Thyroid gland (tissue), 4 donors: ENCODE measurements around the gene SH3RF2. TPM values are rescaled to one million over a fixed set of nuclear protein-coding genes. Genes with fewer than 3 reads are reported as not detected.
"Not testable (repeated sequence)": the region's sequence is repeated elsewhere in the genome, so short reads cannot be mapped to it uniquely, and the experiment has no call there.

Source experiments
- DNase-seq, 2 donors: peaks; one replicate each; pipeline ENCODE4 v3.0.0-alpha.2; 2019
- H3K27ac ChIP-seq, 3 donors: fragments of 200-600 bp; sonication (generic); 1 replicate in 2 of 3; 2 replicates in 1 of 3; pipeline ENCODE4 v1.5.1; 2016 to 2019; ENCODE audit warnings: mild to moderate bottlenecking in 1 of 3, moderate library complexity in 1 of 3
- H3K27me3 ChIP-seq: fragments of 200-600 bp; sonication (generic); one replicate; pipeline ENCODE4 v1.5.1; 2019
- H3K36me3 ChIP-seq, 2 donors: fragments of 200-600 bp; sonication (generic); one replicate each; pipeline ENCODE4 v1.5.1; 2016 to 2019
- H3K4me1 ChIP-seq, 2 donors: fragments of 200-600 bp; sonication (generic); one replicate each; pipeline ENCODE4 v1.5.1; 2017 to 2019
- H3K4me3 ChIP-seq, 3 donors: fragments of 200-600 bp; sonication (generic); replicated peaks in 1 of 3; 1 replicate in 2 of 3; 2 replicates in 1 of 3; pipeline ENCODE4 v1.5.1; 2016; ENCODE audit warnings: mild to moderate bottlenecking in 1 of 3
- H3K9me3 ChIP-seq: fragments of 200-600 bp; sonication (generic); one replicate; pipeline ENCODE4 v1.5.1; 2017
- POLR2A ChIP-seq, 2 donors: fragments of 450-650 bp; IDR thresholded peaks; one replicate each; pipeline ENCODE4 v1.6.1; 2017; ENCODE audit warnings: antibody characterized with exemption in 2 of 2, mild to moderate bottlenecking in 2 of 2, moderate library complexity in 1 of 2
- WGBS, 2 donors: methylation state at CpG; one replicate each; pipeline ENCODE4 v1.1.5; 2017; 5-methylcytosine and 5-hydroxymethylcytosine counted together
- intact Hi-C: fragments of 100-400 bp; cut with DNase I; formaldehyde crosslinking; loops from one replicate; pipeline ENCODE4 v1.15.1; 2023
- total RNA-seq, 4 donors: library from RNA; depleted of rRNA; stranded (reverse); fragments of >200 nt; gene quantifications; one replicate each; pipeline ENCODE4 v1.2.3, GENCODE V29; 2016
- TF ChIP-seq, protein P1 (sequence below), 6 experiments: fragments of 200-600 bp in 3 of 6; fragments of 450-650 bp in 3 of 6; sonication (generic) in 3 of 6; IDR thresholded peaks; one replicate each; pipeline ENCODE4 v1.5.1; 2016 to 2019; ENCODE audit warnings: antibody characterized with exemption in 6 of 6, mild to moderate bottlenecking in 2 of 6, inconsistent platforms in 1 of 6, moderate library complexity in 1 of 6

SH3RF2 gene
- total RNA-seq, 4 donors from 2014 or later, result 3.1 to 20.8 (median 14.3) TPM

DNA sequence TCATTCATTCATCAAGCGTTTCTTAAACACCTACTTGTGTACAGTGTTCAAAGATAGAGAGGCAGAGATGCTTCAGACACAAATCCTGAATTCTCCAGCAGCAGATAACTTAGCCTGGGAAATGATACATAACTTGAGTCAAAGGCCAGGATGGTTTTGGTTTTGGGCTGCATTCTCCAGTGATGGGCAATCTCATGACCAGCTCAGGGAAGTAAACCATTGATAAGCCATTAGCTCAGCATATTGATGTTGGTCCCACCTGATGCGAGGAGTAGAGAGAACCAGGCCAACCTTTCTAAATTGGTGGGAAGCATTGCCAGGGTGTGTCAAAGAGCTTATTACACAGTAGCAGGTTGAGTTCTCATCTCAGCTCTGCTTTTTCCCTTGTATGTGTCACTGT lies 53.0 kb downstream of the SH3RF2 start:
- no peak for DNase-seq
- no peaks in the 10 kb centered on the region for H3K9me3 ChIP-seq
- H3K4me1 ChIP-seq, result no peaks in the 10 kb centered on the region
- TF ChIP-seq POLR2A (IDR thresholded peaks at IDR 0.05), result no peak
- TF ChIP-seq, protein P1, sequence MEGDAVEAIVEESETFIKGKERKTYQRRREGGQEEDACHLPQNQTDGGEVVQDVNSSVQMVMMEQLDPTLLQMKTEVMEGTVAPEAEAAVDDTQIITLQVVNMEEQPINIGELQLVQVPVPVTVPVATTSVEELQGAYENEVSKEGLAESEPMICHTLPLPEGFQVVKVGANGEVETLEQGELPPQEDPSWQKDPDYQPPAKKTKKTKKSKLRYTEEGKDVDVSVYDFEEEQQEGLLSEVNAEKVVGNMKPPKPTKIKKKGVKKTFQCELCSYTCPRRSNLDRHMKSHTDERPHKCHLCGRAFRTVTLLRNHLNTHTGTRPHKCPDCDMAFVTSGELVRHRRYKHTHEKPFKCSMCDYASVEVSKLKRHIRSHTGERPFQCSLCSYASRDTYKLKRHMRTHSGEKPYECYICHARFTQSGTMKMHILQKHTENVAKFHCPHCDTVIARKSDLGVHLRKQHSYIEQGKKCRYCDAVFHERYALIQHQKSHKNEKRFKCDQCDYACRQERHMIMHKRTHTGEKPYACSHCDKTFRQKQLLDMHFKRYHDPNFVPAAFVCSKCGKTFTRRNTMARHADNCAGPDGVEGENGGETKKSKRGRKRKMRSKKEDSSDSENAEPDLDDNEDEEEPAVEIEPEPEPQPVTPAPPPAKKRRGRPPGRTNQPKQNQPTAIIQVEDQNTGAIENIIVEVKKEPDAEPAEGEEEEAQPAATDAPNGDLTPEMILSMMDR (IDR thresholded peaks at IDR 0.05), result no peak
- H3K27ac ChIP-seq, result no peak overlapping the region
- no peaks in the 10 kb centered on the region for H3K36me3 ChIP-seq
- H3K27me3 ChIP-seq, result no peaks in the 10 kb centered on the region
- no peak overlapping the region for H3K4me3 ChIP-seq
- WGBS, 2 donors, result 92 to 98% methylated on average over 2 of the region's 2 CpGs
- intact Hi-C loops, result no loop called here

DNA sequence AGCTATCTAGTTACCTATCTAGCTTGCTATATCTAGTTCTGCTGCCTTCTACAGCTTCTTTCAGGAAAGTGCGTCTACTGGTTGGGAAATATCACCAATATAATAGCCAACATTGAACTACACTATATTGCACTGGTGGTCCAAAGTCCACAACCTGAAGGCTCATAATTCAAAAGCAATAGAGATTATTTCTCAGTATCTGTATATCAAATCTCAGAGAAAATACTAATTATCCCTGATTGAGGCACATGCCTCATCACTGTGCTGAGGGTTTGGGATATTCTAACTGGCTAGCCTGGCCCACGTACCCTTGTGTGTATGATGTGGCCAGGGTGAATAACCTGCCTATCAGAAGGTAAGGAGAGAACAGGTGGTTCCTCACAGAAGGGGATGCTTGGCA lies 53.8 kb downstream of the SH3RF2 start:
- Histone ChIP-seq H3K4me1 (no peaks in the 10 kb centered on the region), H3K4me3 (no peak overlapping the region), H3K27ac (no peak overlapping the region), H3K27me3 (no peaks in the 10 kb centered on the region), H3K36me3 (no peaks in the 10 kb centered on the region), H3K9me3 (no peaks in the 10 kb centered on the region)
- no peak for DNase-seq
- intact Hi-C loops, result no loop called here
- 95 to 97% methylated on average over 2 of the region's 2 CpGs for WGBS, 2 donors
- TF ChIP-seq POLR2A (IDR thresholded peaks at IDR 0.05), result no peak
- TF ChIP-seq, protein P1 (IDR thresholded peaks at IDR 0.05), result no peak

DNA sequence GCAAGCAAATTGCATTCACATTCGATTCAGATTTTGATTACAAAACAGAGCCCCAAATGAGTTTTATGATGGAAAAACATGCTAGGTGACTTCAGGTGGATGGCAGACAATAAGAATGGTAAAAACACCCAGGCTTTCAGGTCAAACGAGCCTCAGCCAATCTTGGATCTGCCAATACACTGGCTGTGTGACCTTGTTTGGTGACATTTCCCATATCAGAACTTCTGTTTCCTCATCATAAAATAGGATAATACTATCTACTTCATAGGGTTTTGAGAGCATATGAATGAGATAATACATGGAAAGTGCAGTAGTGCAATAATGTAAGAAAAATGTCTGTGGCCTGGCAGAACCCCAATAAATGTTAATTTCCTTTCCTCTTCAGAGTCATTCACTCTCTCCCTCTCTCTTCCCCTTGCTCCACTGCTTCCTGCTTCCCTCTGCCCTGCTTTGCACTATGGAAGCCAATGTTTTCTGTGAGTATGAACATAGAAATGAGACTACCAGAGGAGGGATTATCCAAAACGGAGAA lies 54.7 kb downstream of the SH3RF2 start:
- intact Hi-C loops, result no loop called here
- WGBS, 2 donors, result 66 to 67% methylated on average over 3 of the region's 3 CpGs
- Histone ChIP-seq H3K4me3 (no peak overlapping the region), H3K36me3 (no peaks in the 10 kb centered on the region), H3K27ac (no peak overlapping the region), H3K9me3 (no peaks in the 10 kb centered on the region), H3K4me1 (no peaks in the 10 kb centered on the region), H3K27me3 (no peaks in the 10 kb centered on the region)
- no peak for DNase-seq
- TF ChIP-seq, protein P1 (IDR thresholded peaks at IDR 0.05), result no peak
- no peak for TF ChIP-seq POLR2A (IDR thresholded peaks at IDR 0.05)

DNA sequence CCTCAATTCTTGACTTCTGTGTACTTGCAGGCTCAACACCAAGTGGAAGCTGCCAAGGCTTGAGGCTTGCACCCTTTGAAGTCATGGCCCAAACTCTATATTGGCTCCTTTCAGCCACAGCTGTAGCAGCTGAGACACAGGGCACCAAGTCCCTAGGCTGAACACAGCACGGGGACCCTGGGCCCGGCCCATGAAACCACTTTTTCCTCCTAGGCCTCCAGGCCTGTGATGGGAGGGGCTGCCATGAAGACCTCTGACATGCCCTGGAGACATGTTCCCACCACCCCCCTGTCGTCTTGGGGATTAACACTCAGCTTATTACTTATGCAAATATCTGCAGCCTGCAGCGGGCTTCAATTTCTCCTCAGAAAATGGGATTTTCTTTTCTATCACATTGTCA lies 57.2 kb downstream of the SH3RF2 start:
- H3K27ac ChIP-seq, H3K27me3 ChIP-seq, H3K9me3 ChIP-seq, H3K4me3 ChIP-seq, H3K4me1 ChIP-seq, intact Hi-C loops, DNase-seq, H3K36me3 ChIP-seq: not testable (repeated sequence)
- WGBS, 2 donors, result 92 to 99% methylated on average over 2 to 4 of the region's 4 CpGs

DNA sequence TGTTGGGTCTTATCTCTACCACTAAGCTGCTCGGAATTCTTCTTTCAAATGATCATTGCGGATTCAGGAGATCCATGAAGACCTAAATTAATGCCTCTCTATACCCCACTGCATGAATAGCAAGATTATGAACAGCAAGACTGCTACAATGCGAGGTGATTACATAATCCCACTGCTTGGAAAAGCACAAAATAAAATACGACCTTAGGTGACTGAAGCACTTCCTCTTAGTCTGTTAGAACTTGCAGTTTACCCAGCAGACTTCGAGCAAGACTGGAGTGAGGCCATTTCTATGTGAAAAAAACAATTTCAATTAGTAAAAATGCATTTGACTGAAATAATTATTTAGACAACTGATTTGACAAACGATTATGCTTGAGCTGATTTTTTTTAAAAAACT lies 59.8 kb downstream of the SH3RF2 start:
- intact Hi-C loops, result no loop called here
- H3K36me3 ChIP-seq, result no peaks in the 10 kb centered on the region
- H3K27me3 ChIP-seq, result no peaks in the 10 kb centered on the region
- H3K9me3 ChIP-seq, result no peaks in the 10 kb centered on the region
- H3K27ac ChIP-seq, result no peak overlapping the region
- 70 to 79% methylated on average over 6 of the region's 6 CpGs for WGBS, 2 donors
- DNase-seq, result no peak
- TF ChIP-seq, protein P1 (IDR thresholded peaks at IDR 0.05), result no peak
- no peak for TF ChIP-seq POLR2A (IDR thresholded peaks at IDR 0.05)
- peaks cover 0 to 1% of the 10 kb centered on the region in 2 donors for H3K4me1 ChIP-seq
- no peak overlapping the region for H3K4me3 ChIP-seq

DNA sequence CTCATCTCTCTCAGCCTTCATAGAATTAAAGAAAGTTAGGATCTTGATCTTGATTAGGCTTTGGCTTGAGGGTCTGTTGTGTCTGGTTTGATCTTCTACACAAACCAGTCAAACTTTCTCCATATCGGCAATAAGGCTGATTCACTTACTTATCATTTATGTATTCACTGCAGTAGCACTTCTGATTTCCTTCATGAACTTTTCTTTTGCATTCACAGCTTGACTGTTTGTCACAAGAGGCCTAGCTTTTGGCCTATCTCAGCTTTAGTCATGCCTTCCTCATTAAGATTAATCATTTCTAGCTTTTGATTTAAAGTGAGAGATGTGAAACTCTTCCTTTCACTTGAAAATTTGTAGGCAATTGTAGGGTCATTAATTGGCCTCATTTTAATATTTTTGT lies 62.8 kb downstream of the SH3RF2 start:
- intact Hi-C loops, result no loop called here
- 83% methylated on average over 1 of the region's 1 CpG for WGBS, 2 donors
- TF ChIP-seq, protein P1 (IDR thresholded peaks at IDR 0.05), result no peak
- TF ChIP-seq POLR2A (IDR thresholded peaks at IDR 0.05), result no peak
- H3K36me3 ChIP-seq, result no peaks in the 10 kb centered on the region
- H3K4me1 ChIP-seq, result peaks cover 6 to 11% of the 10 kb centered on the region in 2 donors
- H3K27me3 ChIP-seq, result no peaks in the 10 kb centered on the region
- no peaks in the 10 kb centered on the region for H3K9me3 ChIP-seq
- DNase-seq, result no peak
- no peak overlapping the region for H3K27ac ChIP-seq
- no peak overlapping the region for H3K4me3 ChIP-seq
